ENCODE data around the gene MEGF6. TPM values are rescaled to one million over a fixed set of nuclear protein-coding genes. Genes with fewer than 3 reads are reported as not detected.

The MEGF6 gene
- total RNA-seq, 1 donor from 2014 or later = 5.3 TPM

- FAIRE-seq (no peak), DNase-seq (ENCODE audit: low spot score in 2 of 2) (no peak)
Observed at GRCh38 chr1:3612123-3612522, 815 bp upstream of the MEGF6 start.

- no peak for FAIRE-seq
- no peak for DNase-seq (ENCODE audit: low spot score in 2 of 2)
Observed at GRCh38 chr1:3610527-3611169, 660 bp downstream of the MEGF6 start.

GRCh38 chr1:3609769-3610526 lies 1.4 kb downstream of the MEGF6 start:
- FAIRE-seq (no peak), DNase-seq (ENCODE audit: low spot score in 2 of 2) (no peak)

GRCh38 chr1:3609016-3609768 lies 2.1 kb downstream of the MEGF6 start:
- FAIRE-seq = no peak
- DNase-seq (ENCODE audit: low spot score in 2 of 2) = no peak

- DNase-seq (ENCODE audit: low spot score in 2 of 2) = no peak
- no peak for FAIRE-seq
Observed at GRCh38 chr1:3608154-3608553, 3.2 kb downstream of the MEGF6 start.

GRCh38 chr1:3607703-3608065 lies 3.6 kb downstream of the MEGF6 start:
- FAIRE-seq (no peak), DNase-seq (ENCODE audit: low spot score in 2 of 2) (no peak)

- DNase-seq (ENCODE audit: low spot score in 2 of 2) (no peak), FAIRE-seq (no peak)
Observed at GRCh38 chr1:3606779-3607702, 4.3 kb downstream of the MEGF6 start.

GRCh38 chr1:3604997-3605823 lies 6.1 kb downstream of the MEGF6 start:
- DNase-seq (ENCODE audit: low spot score in 2 of 2) (no peak), FAIRE-seq (no peak)

- FAIRE-seq (no peak), DNase-seq (ENCODE audit: low spot score in 2 of 2) (no peak)
Observed at GRCh38 chr1:3604468-3604974, 6.8 kb downstream of the MEGF6 start.

GRCh38 chr1:3603571-3604467 lies 7.5 kb downstream of the MEGF6 start:
- no peak for DNase-seq (ENCODE audit: low spot score in 2 of 2)
- no peak for FAIRE-seq

GRCh38 chr1:3603156-3603555 lies 8.2 kb downstream of the MEGF6 start:
- DNase-seq (ENCODE audit: low spot score in 2 of 2) = no peak
- FAIRE-seq = no peak

- no peak for DNase-seq (ENCODE audit: low spot score in 2 of 2)
- FAIRE-seq = no peak
Observed at GRCh38 chr1:3602375-3602774, 8.9 kb downstream of the MEGF6 start.

GRCh38 chr1:3601743-3602142 lies 9.6 kb downstream of the MEGF6 start:
- no peak for FAIRE-seq
- no peak for DNase-seq (ENCODE audit: low spot score in 2 of 2)

- no peak for DNase-seq (ENCODE audit: low spot score in 2 of 2)
- FAIRE-seq = no peak
Observed at GRCh38 chr1:3600354-3600753, 11.0 kb downstream of the MEGF6 start.

- no peak for FAIRE-seq
- DNase-seq (ENCODE audit: low spot score in 2 of 2) = no peak
Observed at GRCh38 chr1:3599816-3600215, 11.5 kb downstream of the MEGF6 start.

GRCh38 chr1:3599286-3599811 lies 12.0 kb downstream of the MEGF6 start:
- FAIRE-seq = no peak
- no peak for DNase-seq (ENCODE audit: low spot score in 2 of 2)

GRCh38 chr1:3598522-3599285 lies 12.6 kb downstream of the MEGF6 start:
- DNase-seq (ENCODE audit: low spot score in 2 of 2) (no peak), FAIRE-seq (no peak)

All from frontal cortex (tissue), 4 donors.